HFFc6 (cell line): ENCODE data around the gene JUP. TPM values are rescaled to one million over a fixed set of nuclear protein-coding genes. Genes with fewer than 3 reads are reported as not detected.
A peak's percentile ranks its signal among the peaks of the same experiment; 100 is the strongest.
"Not testable (repeated sequence)": the region's sequence is repeated elsewhere in the genome, so short reads cannot be mapped to it uniquely, and the experiment has no call there.

Experiments used
- DNase-seq: peaks from one replicate; pipeline ENCODE4 v3.0.0-alpha.2; 2018
- H3K27ac Mint-ChIP-seq: 2 replicates; pipeline ENCODE4 v1.8.0; 2020; ENCODE audit warnings: mild to moderate bottlenecking, mixed read lengths
- H3K27me3 Mint-ChIP-seq: 2 replicates; pipeline ENCODE4 v1.8.0; 2021; ENCODE audit warnings: mild to moderate bottlenecking, moderate library complexity, mixed read lengths; ENCODE audit not compliant: insufficient read depth
- H3K36me3 Mint-ChIP-seq: 2 replicates; pipeline ENCODE4 v1.8.0; 2021; ENCODE audit warnings: low read depth, mixed read lengths
- H3K4me1 Mint-ChIP-seq: 2 replicates; pipeline ENCODE4 v1.8.0; 2020; ENCODE audit warnings: low read depth, mixed read lengths
- H3K4me3 Mint-ChIP-seq: 2 replicates; pipeline ENCODE4 v1.8.0; 2020; ENCODE audit warnings: mild to moderate bottlenecking, moderate library complexity, mixed read lengths
- H3K9me3 Mint-ChIP-seq: 2 replicates; pipeline ENCODE4 v1.8.0; 2020; ENCODE audit warnings: mild to moderate bottlenecking, mixed read lengths
- long read RNA-seq: library from polyadenylated mRNA; unstranded; transcript quantifications from one replicate; pipeline ENCODE4 v2.0.0, GENCODE V29; 2019
- total RNA-seq, 6 experiments: library from RNA; stranded (reverse); fragmentation: NEBNext Ultra II Directional; extraction: Animal tissue kit (Norgen Biotek cat#: 25700); gene quantifications; 2 replicates in 1 of 6; 3 replicates in 5 of 6; pipeline ENCODE4 v1.2.3, GENCODE V29; 2021
- TF ChIP-seq, protein P1 (sequence below): fragments of 200-600 bp; sonication (generic); IDR thresholded peaks from 2 replicates; pipeline ENCODE4 v1.5.0; 2021; ENCODE audit warnings: antibody characterized with exemption, mild to moderate bottlenecking

Gene JUP
- 1 to 10 TPM; 1.5 to 9.1 (median 1.9) TPM for total RNA-seq
- long read RNA-seq, partial matches to known transcripts, result 3 of 3 reads
- long read RNA-seq, other reads (novel, unspliced or antisense), result 0 of 3 reads

DNA sequence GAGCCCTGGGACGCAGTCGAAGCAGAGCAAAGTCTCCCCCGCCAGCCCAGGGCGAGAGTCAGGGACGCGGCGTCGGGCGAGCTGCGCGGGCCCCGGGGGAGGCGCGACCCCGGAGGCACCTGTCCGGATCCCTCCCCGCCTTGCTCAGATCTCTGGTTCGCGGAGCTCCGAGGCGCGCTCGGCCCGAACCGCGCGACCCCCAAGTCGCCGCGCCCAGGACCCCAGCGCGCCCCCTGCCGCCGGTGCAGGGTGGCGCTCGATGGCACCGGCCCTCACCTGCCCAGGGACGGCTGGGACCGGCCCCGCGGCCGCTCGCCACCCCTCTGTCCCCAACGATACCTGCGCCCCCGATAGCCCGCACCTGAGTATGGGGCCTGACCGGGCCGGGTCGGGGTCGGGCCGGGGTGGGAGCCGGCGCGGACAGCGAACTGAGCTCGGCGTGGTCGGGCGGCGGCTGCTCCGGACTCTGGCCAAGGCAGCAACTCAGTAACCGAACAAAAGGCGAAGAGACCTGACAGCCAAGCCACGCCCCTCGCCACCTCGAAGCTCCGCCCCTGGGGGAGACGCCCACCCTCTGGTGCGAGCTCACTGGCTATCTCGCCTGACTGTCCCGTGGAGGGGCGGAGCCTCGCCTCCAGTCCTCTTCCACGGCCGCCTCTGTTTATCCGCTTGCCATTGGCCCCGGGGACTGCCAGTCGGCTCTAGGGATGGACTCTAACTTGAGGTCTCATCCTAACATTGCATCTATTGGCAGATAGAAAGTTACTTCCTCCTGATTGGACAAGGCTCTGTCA, at the start of gene JUP:
Gene JUP (minus strand): TSS at position 485 of the 794 bp plus-strand sequence. CDS start 14,857 bp downstream, outside the sequence.
- Mint-ChIP-seq H3K27ac (no peak within 1 kb of the TSS), H3K27me3 (peaks cover 26% of the 10 kb centered on the region), H3K36me3 (no peaks in the 10 kb centered on the region), H3K9me3 (no peaks in the 10 kb centered on the region), H3K4me1 (peaks cover 13% of the 10 kb centered on the region), H3K4me3 (peak within 1 kb of the TSS; percentile 43)
- peak; percentile 98 for DNase-seq
- TF ChIP-seq, protein P1, sequence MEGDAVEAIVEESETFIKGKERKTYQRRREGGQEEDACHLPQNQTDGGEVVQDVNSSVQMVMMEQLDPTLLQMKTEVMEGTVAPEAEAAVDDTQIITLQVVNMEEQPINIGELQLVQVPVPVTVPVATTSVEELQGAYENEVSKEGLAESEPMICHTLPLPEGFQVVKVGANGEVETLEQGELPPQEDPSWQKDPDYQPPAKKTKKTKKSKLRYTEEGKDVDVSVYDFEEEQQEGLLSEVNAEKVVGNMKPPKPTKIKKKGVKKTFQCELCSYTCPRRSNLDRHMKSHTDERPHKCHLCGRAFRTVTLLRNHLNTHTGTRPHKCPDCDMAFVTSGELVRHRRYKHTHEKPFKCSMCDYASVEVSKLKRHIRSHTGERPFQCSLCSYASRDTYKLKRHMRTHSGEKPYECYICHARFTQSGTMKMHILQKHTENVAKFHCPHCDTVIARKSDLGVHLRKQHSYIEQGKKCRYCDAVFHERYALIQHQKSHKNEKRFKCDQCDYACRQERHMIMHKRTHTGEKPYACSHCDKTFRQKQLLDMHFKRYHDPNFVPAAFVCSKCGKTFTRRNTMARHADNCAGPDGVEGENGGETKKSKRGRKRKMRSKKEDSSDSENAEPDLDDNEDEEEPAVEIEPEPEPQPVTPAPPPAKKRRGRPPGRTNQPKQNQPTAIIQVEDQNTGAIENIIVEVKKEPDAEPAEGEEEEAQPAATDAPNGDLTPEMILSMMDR, result peak; percentile 77

DNA sequence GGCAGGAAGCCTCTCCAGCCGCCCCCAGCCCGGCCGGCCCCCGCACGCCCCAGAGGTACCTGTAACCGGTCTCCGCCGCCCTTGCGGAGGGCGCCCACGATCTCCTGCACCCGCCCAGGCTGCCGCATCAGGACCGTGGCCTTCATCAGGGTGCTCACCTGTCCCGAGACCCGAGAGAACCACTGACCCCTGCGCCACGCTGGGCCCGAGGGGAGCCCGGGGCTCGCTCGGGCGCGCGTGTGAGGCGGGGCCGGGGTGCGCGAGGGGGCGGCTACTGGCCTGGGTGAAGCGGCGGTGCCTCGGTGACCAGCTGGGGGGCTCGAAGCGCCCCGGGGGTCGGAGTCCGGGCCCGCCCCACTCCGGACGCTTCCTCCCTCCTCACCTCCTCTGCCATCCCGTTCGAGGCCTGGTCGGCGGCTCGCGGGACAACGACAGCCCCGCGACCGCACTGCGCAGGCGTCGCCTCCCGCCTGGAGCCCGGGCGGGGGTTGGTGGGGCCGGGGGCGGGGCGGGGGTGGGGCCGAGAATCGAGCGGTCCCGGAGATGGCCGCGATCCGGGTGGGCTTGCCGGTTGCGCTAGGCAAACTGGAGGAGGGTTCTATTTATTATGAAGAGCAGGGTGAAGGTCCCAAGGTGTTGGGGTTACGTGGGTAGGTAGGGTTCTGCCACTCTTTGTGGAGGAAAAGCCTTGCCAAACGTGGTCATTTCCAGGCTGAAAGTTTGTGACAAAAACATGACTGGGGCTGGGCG, 49.5 kb upstream of the JUP start, which contains the start of gene NT5C3B:
Gene NT5C3B (minus strand): TSS at position 433 of the 750 bp plus-strand sequence. CDS start 39 bp downstream, at position 394.
- TF ChIP-seq, protein P1, result no peak
- no peak for DNase-seq
- peak within 1 kb of the TSS; percentile 87 for H3K4me3 Mint-ChIP-seq
- peak within 1 kb of the TSS; percentile 23 for H3K27ac Mint-ChIP-seq
- H3K36me3 Mint-ChIP-seq, result peaks cover 10% of the 10 kb centered on the region
- H3K9me3 Mint-ChIP-seq, result no peaks in the 10 kb centered on the region
- peaks cover 1% of the 10 kb centered on the region for H3K27me3 Mint-ChIP-seq
- peaks cover 11% of the 10 kb centered on the region for H3K4me1 Mint-ChIP-seq

DNA sequence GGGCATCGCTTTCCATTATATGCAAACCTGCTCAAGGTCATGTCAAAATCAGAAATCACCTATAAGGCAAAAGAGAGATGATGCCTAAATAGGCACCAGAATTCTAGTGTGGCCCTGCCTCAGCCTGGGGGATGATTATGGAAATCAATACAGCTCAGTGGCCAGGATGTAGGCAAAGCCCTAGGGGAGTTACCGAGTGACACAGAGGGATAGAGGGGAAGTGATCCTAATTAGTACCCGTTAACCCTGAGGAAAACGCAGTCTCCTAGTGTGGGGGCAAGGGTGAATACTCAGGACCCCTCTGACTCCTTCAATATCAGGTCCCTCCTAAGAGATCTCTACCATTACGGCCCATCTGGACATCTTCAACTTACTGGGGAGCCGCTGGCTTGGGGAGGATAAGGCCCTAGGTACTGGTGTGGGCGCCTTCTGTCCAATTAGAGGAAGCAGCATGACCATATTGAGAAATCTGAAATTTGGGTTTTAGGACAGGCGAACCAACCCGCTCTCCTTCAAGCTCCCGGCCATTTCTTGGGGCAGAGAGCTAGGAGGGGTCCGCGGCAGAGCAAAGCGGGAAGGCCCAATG, 48.8 kb upstream of the JUP start:
- no peak for DNase-seq
- Mint-ChIP-seq H3K4me3 (peak overlapping the region; percentile 87), H3K36me3 (peaks cover 10% of the 10 kb centered on the region), H3K4me1 (peaks cover 11% of the 10 kb centered on the region), H3K27me3 (peaks cover 2% of the 10 kb centered on the region), H3K27ac (peak overlapping the region; percentile 23), H3K9me3 (no peaks in the 10 kb centered on the region)
- TF ChIP-seq, protein P1, result no peak

- H3K4me1 Mint-ChIP-seq, DNase-seq, H3K27me3 Mint-ChIP-seq, H3K9me3 Mint-ChIP-seq, H3K4me3 Mint-ChIP-seq, H3K27ac Mint-ChIP-seq: not testable (repeated sequence)
- peaks cover 17% of the 10 kb centered on the region for H3K36me3 Mint-ChIP-seq
Measured at GRCh38 chr17:41829961-41830360, 43.5 kb upstream of the JUP start.

- peaks cover 9% of the 10 kb centered on the region for H3K27me3 Mint-ChIP-seq
- no peak overlapping the region; the same call in 1 of the 2 replicates for H3K27ac Mint-ChIP-seq
- H3K36me3 Mint-ChIP-seq, result peaks cover 9% of the 10 kb centered on the region; the same call in 1 of the 2 replicates
- no peaks in the 10 kb centered on the region for H3K9me3 Mint-ChIP-seq
- H3K4me1 Mint-ChIP-seq, result no peaks in the 10 kb centered on the region
- DNase-seq, result no peak
- H3K4me3 Mint-ChIP-seq, result no peak overlapping the region
- TF ChIP-seq, protein P1, result no peak
Measured at GRCh38 chr17:41825175-41825845, 38.8 kb upstream of the JUP start.
